ENCODE data around the gene JARID2.

The JARID2 gene

GRCh38 chr6:15557174-15557573 is 311.3 kb downstream of the JARID2 start:
- TF ChIP-seq FOXP2 (optimal IDR thresholded peaks at IDR 0.05; ENCODE audit: borderline replicate concordance, extremely low read depth, extremely low read length, insufficient read depth): no peak
- TF ChIP-seq SIN3A (IDR thresholded peaks at IDR 0.05; ENCODE audit: borderline replicate concordance, insufficient read depth, low read length): no peak
- no peak for TF ChIP-seq POLR2AphosphoS5 (IDR thresholded peaks at IDR 0.05; ENCODE audit: low read depth, low read length)
- TF ChIP-seq REST (IDR thresholded peaks at IDR 0.05; ENCODE audit: insufficient read depth in 1 of 2, low read depth in 2 of 2, low read length in 2 of 2): no peak
- TF ChIP-seq TAF1 (IDR thresholded peaks at IDR 0.05; ENCODE audit: borderline replicate concordance, insufficient read depth, low read length): no peak

GRCh38 chr6:15560713-15561112 is 314.8 kb downstream of the JARID2 start:
- TF ChIP-seq SIN3A (IDR thresholded peaks at IDR 0.05; ENCODE audit: borderline replicate concordance, insufficient read depth, low read length) (no peak), FOXP2 (optimal IDR thresholded peaks at IDR 0.05; ENCODE audit: borderline replicate concordance, extremely low read depth, extremely low read length, insufficient read depth) (no peak), POLR2AphosphoS5 (IDR thresholded peaks at IDR 0.05; ENCODE audit: low read depth, low read length) (no peak), TAF1 (IDR thresholded peaks at IDR 0.05; ENCODE audit: borderline replicate concordance, insufficient read depth, low read length) (no peak), REST (IDR thresholded peaks at IDR 0.05; ENCODE audit: insufficient read depth in 1 of 2, low read depth in 2 of 2, low read length in 2 of 2) (no peak)

GRCh38 chr6:15561447-15562199 is 315.8 kb downstream of the JARID2 start:
- TF ChIP-seq REST (IDR thresholded peaks at IDR 0.05; ENCODE audit: insufficient read depth in 1 of 2, low read depth in 2 of 2, low read length in 2 of 2): no peak
- TF ChIP-seq TAF1 (IDR thresholded peaks at IDR 0.05; ENCODE audit: borderline replicate concordance, insufficient read depth, low read length): no peak
- no peak for TF ChIP-seq POLR2AphosphoS5 (IDR thresholded peaks at IDR 0.05; ENCODE audit: low read depth, low read length)
- no peak for TF ChIP-seq FOXP2 (optimal IDR thresholded peaks at IDR 0.05; ENCODE audit: borderline replicate concordance, extremely low read depth, extremely low read length, insufficient read depth)
- TF ChIP-seq SIN3A (IDR thresholded peaks at IDR 0.05; ENCODE audit: borderline replicate concordance, insufficient read depth, low read length): no peak

GRCh38 chr6:15562977-15563376 is 317.1 kb downstream of the JARID2 start:
- TF ChIP-seq FOXP2 (optimal IDR thresholded peaks at IDR 0.05; ENCODE audit: borderline replicate concordance, extremely low read depth, extremely low read length, insufficient read depth) (no peak), TAF1 (IDR thresholded peaks at IDR 0.05; ENCODE audit: borderline replicate concordance, insufficient read depth, low read length) (no peak), POLR2AphosphoS5 (IDR thresholded peaks at IDR 0.05; ENCODE audit: low read depth, low read length) (no peak), SIN3A (IDR thresholded peaks at IDR 0.05; ENCODE audit: borderline replicate concordance, insufficient read depth, low read length) (no peak), REST (IDR thresholded peaks at IDR 0.05; ENCODE audit: insufficient read depth in 1 of 2, low read depth in 2 of 2, low read length in 2 of 2) (no peak)
